Raji (cell line): ENCODE data around the gene COL4A6.

Source experiments
- POLR2A ChIP-seq: IDR thresholded peaks from 2 replicates; pipeline ENCODE4 v1.6.1; 2011; ENCODE audit warnings: low read depth, low read length, control low read depth; ENCODE audit not compliant: insufficient read depth

COL4A6 gene

DNA sequence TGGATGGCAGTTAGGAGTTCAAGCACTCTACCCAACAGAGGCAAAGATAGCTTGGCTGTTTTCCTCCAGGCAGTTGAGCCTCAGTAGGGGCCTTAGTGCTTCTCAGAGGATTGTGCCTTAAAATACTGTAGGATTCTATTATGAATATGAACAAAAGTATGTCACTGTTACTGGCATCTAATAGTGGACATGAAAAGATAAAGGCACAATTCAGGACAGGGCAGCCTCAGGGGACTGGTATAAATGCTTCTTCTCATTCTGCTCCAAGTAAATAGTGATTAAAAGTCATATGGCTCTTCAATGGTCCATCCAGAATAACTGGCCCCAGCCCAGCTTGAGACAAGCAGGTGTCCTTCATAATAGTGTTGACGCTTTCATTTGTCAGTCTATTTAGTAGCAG, 17.7 kb downstream of the COL4A6 start:
- TF ChIP-seq POLR2A: no peak

DNA sequence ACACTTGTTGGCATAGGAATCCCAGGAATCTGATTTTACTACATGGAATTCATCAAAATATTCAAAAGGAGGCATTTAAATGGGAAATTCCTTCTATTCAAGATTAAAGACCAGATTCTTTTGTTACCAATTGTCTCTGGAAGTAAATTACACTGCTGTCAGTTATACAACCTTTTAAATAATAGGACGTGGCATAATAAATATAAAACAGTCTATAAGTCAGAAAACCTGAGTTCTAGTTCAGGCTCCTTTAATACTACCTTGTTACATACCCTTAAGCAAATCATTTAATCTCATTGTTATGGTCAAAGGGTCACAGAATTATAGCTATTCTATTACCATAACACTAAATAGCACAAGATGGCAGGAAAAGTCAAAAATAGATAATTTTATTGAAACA, 18.8 kb downstream of the COL4A6 start:
- TF ChIP-seq POLR2A: no peak

GRCh38 chrX:108417257-108417656, 21.0 kb downstream of the COL4A6 start:
- no peak for TF ChIP-seq POLR2A

DNA sequence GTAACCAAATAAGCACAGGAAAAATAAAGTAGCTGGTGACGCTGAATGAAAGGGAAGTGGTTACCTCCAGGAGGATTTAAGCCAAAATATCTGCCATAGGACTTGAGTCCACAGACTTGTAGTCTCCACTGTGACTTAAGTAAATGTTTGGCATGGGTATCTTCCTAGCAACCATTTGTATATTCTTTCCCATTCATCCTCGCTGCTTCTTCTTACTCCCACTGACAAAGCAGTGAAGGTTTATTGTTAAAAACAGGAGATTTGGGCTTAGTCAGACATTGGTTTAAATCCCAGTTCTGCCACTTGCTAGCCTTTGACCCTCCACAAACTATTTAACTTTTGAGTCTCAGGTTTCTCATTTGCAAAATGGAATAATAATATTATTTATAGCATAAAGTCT, 22.3 kb downstream of the COL4A6 start:
- no peak for TF ChIP-seq POLR2A

DNA sequence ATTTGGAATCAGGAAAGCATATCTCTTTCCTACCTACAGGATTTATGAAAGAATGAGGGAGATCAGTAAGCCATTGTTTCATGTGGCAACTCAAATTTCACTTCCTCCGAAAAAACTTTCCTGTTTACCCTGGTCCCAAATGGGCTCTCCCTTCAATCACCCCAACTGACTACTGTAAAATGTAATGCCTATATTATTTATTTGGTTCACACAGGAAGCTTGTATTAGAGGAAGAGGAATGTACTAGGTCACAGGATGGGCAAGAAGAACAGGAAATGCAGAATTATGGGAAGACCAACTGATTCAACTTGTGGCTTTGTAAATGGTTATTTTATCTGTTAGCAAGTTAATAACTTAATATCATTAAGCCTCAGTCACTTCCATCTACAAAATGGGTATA, 23.1 kb downstream of the COL4A6 start:
- TF ChIP-seq POLR2A: no peak

GRCh38 chrX:108412783-108413182, 25.4 kb downstream of the COL4A6 start:
- TF ChIP-seq POLR2A: no peak

DNA sequence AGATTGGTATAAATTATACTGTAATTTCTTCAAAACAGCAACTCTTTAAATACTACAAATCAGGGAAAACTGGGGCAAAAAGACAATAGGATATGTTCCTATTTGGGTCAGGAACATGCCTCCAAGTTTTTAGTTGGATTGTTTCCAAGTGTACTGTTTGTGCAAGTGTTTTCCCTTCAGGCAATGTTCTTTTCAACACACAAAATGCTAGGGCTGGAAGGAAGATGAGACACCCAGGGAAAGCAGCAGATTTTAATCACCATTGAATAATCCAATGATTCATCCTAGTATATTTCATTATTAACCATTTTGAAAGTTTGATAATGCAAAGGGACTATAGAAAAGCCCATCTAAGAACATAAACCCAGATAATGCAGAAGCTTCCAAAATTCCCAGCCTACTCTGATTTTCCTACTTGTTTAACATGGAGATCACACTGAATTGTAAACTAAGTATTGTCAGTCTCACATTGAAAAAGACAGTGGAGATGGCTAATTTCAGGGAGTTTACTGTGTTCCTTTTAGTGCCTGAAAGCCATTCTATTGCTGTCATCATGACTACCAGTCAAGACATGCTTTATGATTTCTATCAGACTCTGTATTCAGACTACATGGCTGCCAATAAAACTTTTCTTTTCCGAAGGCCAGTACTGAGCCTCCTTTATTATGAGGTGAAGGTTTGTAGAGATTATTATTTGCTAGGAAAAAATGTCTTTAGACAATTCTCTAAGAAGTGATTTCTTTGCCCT, 38.6 kb downstream of the COL4A6 start:
- no peak for TF ChIP-seq POLR2A

DNA sequence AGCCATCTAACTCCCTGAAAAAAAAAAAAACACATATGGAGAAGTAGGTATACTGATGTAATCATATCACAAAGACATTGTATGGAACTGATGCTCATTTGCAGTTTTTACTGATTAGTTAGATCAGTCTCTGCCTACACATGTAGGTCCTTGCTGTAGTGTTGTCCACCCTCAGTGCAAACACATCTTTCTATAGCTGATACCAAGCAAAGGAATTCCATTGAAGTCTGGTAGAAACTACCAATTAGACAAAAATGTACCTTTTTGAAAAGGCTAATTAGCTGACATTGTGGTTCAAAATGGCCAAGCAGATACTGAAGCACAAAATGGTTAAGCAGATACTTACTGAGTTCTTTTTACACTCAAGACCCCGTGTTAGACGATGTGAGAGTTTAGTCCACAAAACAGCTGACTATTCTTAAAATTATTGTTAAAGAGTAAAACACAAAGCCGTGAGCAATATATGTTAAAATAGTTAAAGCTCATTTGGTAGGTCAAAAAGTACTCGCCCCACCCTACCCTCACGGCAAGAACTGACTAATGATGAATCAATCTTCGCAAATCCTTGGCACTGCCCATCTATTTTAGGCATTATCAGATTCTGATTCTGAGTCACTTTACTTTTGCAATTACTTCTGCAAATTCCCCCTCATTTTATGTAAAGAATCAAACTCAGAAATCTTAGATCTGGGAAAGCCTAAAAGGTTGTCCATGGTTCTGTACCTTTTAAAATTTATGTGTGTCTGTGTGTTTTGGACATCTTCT, 40.4 kb downstream of the COL4A6 start:
- no peak for TF ChIP-seq POLR2A

GRCh38 chrX:108396986-108397385, 41.2 kb downstream of the COL4A6 start:
- TF ChIP-seq POLR2A: no peak

DNA sequence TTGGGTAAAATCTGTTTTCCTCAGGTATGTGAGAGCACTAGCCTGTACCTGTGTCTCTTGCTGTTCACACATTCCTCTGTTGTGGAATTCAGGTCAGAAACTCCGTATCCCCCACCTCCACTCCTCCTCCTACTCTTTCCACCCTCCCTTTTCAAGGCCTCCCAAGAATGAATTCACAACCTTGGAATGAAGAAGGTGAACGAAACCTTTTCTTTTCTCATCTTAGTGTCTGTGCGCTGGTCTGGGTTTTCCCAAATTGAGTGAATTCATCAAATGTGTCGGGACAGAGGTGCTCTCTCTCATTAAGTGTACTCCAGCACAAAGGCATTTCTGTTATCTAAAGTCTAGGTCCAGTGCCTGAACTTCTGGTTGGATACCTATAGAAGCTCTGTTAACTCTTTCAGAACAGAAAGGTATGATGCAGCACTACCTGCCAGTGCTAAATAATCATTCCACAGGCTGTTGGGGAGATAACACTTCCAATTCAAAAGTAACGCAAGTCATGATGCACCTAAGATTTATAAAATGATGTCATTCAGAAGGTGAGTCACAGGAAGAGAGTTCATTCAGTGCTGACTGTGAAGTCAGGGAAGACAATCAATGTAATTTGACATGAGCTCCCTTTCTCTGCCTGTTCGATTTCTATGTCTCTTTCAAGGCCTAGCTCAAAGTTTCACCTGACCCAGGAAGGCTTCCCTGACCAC, 41.9 kb downstream of the COL4A6 start:
- TF ChIP-seq POLR2A: no peak

DNA sequence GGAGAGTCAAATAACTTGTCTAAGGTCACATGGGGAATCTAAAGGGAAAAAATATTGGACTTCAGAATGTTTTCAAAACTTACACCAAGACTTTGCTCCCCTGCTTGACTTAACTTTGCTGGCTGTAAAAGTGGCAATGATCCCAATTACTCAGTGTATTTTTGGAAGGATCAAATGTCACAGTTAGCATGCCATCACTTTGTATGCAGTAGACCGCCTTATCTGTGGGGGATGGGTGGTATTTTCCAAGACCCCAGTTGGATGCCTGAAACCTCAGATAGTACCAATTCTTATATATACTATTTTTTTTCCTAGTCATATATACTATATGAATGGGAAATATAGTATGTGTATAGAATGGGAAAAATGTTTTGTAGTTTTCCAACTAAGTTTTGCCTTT, 53.4 kb downstream of the COL4A6 start:
- no peak for TF ChIP-seq POLR2A

- no peak for TF ChIP-seq POLR2A
These were observed 58.0 kb downstream of the COL4A6 start for GRCh38 chrX:108380222-108380621.

GRCh38 chrX:108366644-108367406, 71.4 kb downstream of the COL4A6 start:
- TF ChIP-seq POLR2A: no peak

DNA sequence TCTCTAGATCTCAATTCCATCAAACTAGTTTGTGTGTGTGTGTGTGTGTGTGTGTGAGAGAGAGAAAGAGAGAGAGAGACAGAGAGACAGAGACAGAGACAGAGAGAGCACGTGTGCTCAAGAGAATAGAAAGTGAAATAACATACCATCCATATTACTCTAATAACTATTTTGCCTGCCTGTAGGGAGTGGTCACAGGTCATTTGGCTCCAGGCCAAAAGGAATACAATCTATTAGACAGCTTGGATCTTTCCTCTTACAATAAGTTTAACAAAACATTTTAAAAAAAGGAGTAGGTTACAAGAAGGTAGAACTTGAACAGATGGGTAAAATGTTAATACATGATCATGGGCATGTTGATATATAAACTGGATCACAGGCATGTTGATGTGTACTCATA, 76.2 kb downstream of the COL4A6 start:
- TF ChIP-seq POLR2A: no peak

- no peak for TF ChIP-seq POLR2A
These were observed 76.9 kb downstream of the COL4A6 start for GRCh38 chrX:108361316-108361715.
